GM23248 (cell line): ENCODE measurements around the gene BMP5. TPM values are rescaled to one million over a fixed set of nuclear protein-coding genes. Genes with fewer than 3 reads are reported as not detected.

ENCODE experiments used
- DNase-seq: peaks from one replicate; pipeline ENCODE4 v3.0.0-alpha.2; 2015
- H2AFZ ChIP-seq: fragments of 200-600 bp; sonication (generic); 2 replicates; pipeline ENCODE4 v1.6.1; 2016; ENCODE audit warnings: antibody characterized with exemption
- H3F3A ChIP-seq: fragments of 200-600 bp; sonication (generic); 2 replicates; pipeline ENCODE4 v1.6.1; 2016; ENCODE audit warnings: mild to moderate bottlenecking, antibody characterized with exemption, mixed run types; ENCODE audit not compliant: insufficient read depth
- H3K27ac ChIP-seq: fragments of 200-600 bp; sonication (generic); 2 replicates; pipeline ENCODE4 v1.5.1; 2016; ENCODE audit warnings: mild to moderate bottlenecking
- H3K27me3 ChIP-seq: fragments of 200-600 bp; sonication (generic); replicated peaks from 2 replicates; pipeline ENCODE4 v1.6.1; 2016; ENCODE audit warnings: mild to moderate bottlenecking; ENCODE audit not compliant: insufficient read depth
- H3K36me3 ChIP-seq: fragments of 200-600 bp; sonication (generic); 2 replicates; pipeline ENCODE4 v1.6.1; 2016; ENCODE audit warnings: low read depth, mild to moderate bottlenecking
- H3K4me1 ChIP-seq: fragments of 200-600 bp; sonication (generic); 2 replicates; pipeline ENCODE4 v1.6.1; 2016; ENCODE audit warnings: mild to moderate bottlenecking; ENCODE audit not compliant: insufficient read depth
- H3K4me2 ChIP-seq: fragments of 200-600 bp; sonication (generic); one replicate; pipeline ENCODE4 v1.6.1; 2016; ENCODE audit warnings: mild to moderate bottlenecking; ENCODE audit not compliant: unreplicated experiment
- H3K4me3 ChIP-seq: fragments of 200-600 bp; sonication (generic); 2 replicates; pipeline ENCODE4 v1.5.1; 2016; ENCODE audit warnings: mild to moderate bottlenecking
- H3K79me2 ChIP-seq: fragments of 200-600 bp; sonication (generic); 2 replicates; pipeline ENCODE4 v1.6.1; 2016; ENCODE audit warnings: mild to moderate bottlenecking; ENCODE audit not compliant: insufficient read depth
- H3K9ac ChIP-seq: fragments of 200-600 bp; sonication (generic); 2 replicates; pipeline ENCODE4 v1.6.1; 2016; ENCODE audit warnings: mild to moderate bottlenecking
- H3K9me2 ChIP-seq: fragments of 200-600 bp; sonication (generic); 2 replicates; pipeline ENCODE4 v1.6.1; 2016; ENCODE audit warnings: mixed run types, mild to moderate bottlenecking, moderate library complexity; ENCODE audit not compliant: insufficient read depth
- H3K9me3 ChIP-seq: fragments of 200-600 bp; sonication (generic); one replicate; pipeline ENCODE4 v1.6.1; 2017; ENCODE audit warnings: low read depth
- H4K20me1 ChIP-seq: fragments of 200-600 bp; sonication (generic); 2 replicates; pipeline ENCODE4 v1.6.0; 2016; ENCODE audit not compliant: insufficient read depth
- EZH2 ChIP-seq: fragments of 200-600 bp; sonication (generic); IDR thresholded peaks from 2 replicates; pipeline ENCODE4 v1.6.1; 2018; ENCODE audit warnings: antibody characterized with exemption, mild to moderate bottlenecking; ENCODE audit not compliant: insufficient read depth, poor library complexity, severe bottlenecking
- EZH2phosphoT487 ChIP-seq: fragments of 200-600 bp; sonication (generic); IDR thresholded peaks from 2 replicates; pipeline ENCODE4 v1.6.1; 2018; ENCODE audit warnings: antibody characterized with exemption, moderate library complexity, mild to moderate bottlenecking, low read depth; ENCODE audit not compliant: insufficient read depth
- WGBS, 2 experiments: methylation state at CpG; one replicate each; pipeline ENCODE4 v1.1.6; 2015 to 2017; ENCODE audit warnings: low lambda C conversion rate in 2 of 2, low coverage in 1 of 2; ENCODE audit errors: missing lambda C conversion rate in 2 of 2; 5-methylcytosine and 5-hydroxymethylcytosine counted together
- in situ Hi-C: fragments of 300-500 bp; cut with MboI; formaldehyde crosslinking; loops from 2 replicates; pipeline ENCODE4 v1.15.0; 2020
- polyA plus RNA-seq: library from polyadenylated mRNA; unstranded; fragments of >200 nt; fragmentation: Nextera tagmentation; extraction: Ambion mirVana; gene quantifications from 2 replicates; pipeline ENCODE4 v1.2.1, GENCODE V29; 2016
- total RNA-seq: library from RNA; depleted of rRNA; stranded (reverse); fragments of >200 nt; shearing (Covaris generic); gene quantifications from 2 replicates; pipeline ENCODE4 v1.2.3, GENCODE V29; 2014

The BMP5 gene
- total and polyA plus RNA-seq, 2 experiments from 2014 or later, result not detected

DNA sequence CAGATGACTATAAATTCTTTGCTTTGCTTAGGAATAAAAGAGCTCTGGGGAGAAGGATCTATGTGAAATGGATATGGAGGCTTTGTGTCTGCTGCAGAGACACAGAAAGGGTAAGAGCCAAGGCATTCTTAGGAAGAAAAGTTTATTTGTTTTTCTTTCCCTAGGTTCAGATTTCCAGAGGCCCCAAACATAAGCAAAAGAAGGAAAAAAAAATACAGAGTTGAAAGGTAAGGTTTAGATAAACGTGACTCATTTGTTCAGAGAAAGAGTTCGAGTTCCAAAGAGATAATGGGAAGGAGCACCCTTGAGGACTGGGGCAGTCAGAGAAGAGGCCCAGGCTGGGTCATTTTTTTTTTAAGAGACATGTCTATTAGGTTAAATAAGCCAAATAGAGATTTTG, 27.4 kb upstream of the BMP5 start:
- Histone ChIP-seq H3K9me3 (no peaks in the 10 kb centered on the region), H3K4me3 (no peak overlapping the region), H3K9me2 (no peaks in the 10 kb centered on the region; the same call in 1 of the 2 replicates), H2AFZ (no peak overlapping the region), H3K4me2 (no peak overlapping the region), H3K27me3 (no peaks in the 10 kb centered on the region; the same call in 1 of the 2 replicates), H3K79me2 (no peaks in the 10 kb centered on the region), H4K20me1 (no peaks in the 10 kb centered on the region), H3K36me3 (no peaks in the 10 kb centered on the region), H3F3A (peaks cover 4% of the 10 kb centered on the region; the same call in 1 of the 2 replicates), H3K4me1 (peaks cover 10% of the 10 kb centered on the region), H3K27ac (no peak overlapping the region), H3K9ac (no peak overlapping the region)
- TF ChIP-seq EZH2 (no peak), EZH2phosphoT487 (no peak)
- in situ Hi-C loops, result no loop called here
- 81 to 98% methylated on average over 2 of the region's 2 CpGs for WGBS, 2 experiments
- no peak for DNase-seq

DNA sequence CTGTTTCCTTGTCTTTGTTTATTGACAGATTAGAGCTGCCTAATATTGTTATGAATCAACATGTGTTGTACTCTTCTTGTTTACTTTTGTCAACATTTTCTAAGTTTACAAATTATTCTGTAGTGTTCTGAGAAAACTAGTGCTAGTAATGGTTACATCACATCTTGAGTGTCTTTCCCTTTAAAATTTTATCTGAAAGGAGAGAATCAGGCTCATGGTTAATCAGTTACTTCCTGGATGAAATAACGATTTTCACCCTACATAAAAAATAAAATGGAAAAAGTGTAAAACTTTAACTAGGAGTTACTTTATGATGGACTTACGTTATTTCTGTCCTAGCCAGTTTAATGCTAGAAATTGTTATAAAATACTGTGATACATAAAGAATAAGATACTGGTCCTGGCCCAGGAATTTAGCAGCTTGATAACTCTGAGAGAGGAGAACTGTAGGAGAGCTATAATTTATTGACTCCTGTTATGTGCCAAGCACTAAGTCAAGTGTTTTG, 26.4 kb upstream of the BMP5 start:
- H3K4me2 ChIP-seq, result no peak overlapping the region
- DNase-seq, result no peak
- H3K9me2 ChIP-seq, result no peaks in the 10 kb centered on the region; the same call in 1 of the 2 replicates
- H3K9me3 ChIP-seq, result no peaks in the 10 kb centered on the region
- H3K36me3 ChIP-seq, result no peaks in the 10 kb centered on the region
- H3K4me3 ChIP-seq, result no peak overlapping the region
- no peaks in the 10 kb centered on the region for H4K20me1 ChIP-seq
- H3K27me3 ChIP-seq, result no peaks in the 10 kb centered on the region; the same call in 1 of the 2 replicates
- TF ChIP-seq EZH2phosphoT487 (no peak), EZH2 (no peak)
- H3K79me2 ChIP-seq, result no peaks in the 10 kb centered on the region
- H3K9ac ChIP-seq, result no peak overlapping the region
- WGBS, 2 experiments, result 63 to 66% methylated on average over 2 of the region's 2 CpGs
- H3K4me1 ChIP-seq, result peaks cover 14% of the 10 kb centered on the region
- peaks cover 4% of the 10 kb centered on the region; the same call in 1 of the 2 replicates for H3F3A ChIP-seq
- in situ Hi-C loops, result no loop called here
- H2AFZ ChIP-seq, result no peak overlapping the region
- H3K27ac ChIP-seq, result no peak overlapping the region

DNA sequence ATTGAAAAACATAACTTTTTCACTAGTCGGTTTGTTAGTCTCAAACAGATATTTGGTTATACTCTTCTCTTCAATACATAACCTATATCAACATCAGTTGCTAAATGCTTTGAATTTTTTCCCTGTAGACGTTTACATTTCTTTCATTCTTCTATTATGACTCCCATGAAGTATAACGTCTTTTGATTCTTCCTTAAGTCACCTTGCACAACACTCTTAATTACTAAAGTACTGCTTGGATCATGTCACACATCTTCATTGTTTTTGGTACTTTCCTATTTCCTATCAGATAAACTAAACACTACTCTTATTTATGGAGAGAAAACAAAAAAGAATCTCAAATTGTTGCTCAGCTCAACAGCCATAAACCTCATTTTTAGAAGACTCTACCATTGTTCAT, 23.0 kb upstream of the BMP5 start:
- H3K4me3 ChIP-seq, result no peak overlapping the region
- H3K9me3 ChIP-seq, result no peaks in the 10 kb centered on the region
- H2AFZ ChIP-seq, result no peak overlapping the region
- DNase-seq, result peak; percentile 17
- H3K27ac ChIP-seq, result no peak overlapping the region
- peaks cover 14% of the 10 kb centered on the region for H3K4me1 ChIP-seq
- no peaks in the 10 kb centered on the region for H3K79me2 ChIP-seq
- TF ChIP-seq EZH2phosphoT487 (no peak), EZH2 (no peak)
- H3K9me2 ChIP-seq, result no peaks in the 10 kb centered on the region; the same call in 1 of the 2 replicates
- in situ Hi-C loops, result no loop called here
- no peaks in the 10 kb centered on the region for H3K27me3 ChIP-seq
- H3F3A ChIP-seq, result peaks cover 4% of the 10 kb centered on the region; the same call in 1 of the 2 replicates
- H3K9ac ChIP-seq, result no peak overlapping the region
- 32 to 38% methylated on average over 3 of the region's 3 CpGs for WGBS, 2 experiments
- no peaks in the 10 kb centered on the region for H3K36me3 ChIP-seq
- H4K20me1 ChIP-seq, result no peaks in the 10 kb centered on the region
- peak overlapping the region; percentile 31 for H3K4me2 ChIP-seq

DNA sequence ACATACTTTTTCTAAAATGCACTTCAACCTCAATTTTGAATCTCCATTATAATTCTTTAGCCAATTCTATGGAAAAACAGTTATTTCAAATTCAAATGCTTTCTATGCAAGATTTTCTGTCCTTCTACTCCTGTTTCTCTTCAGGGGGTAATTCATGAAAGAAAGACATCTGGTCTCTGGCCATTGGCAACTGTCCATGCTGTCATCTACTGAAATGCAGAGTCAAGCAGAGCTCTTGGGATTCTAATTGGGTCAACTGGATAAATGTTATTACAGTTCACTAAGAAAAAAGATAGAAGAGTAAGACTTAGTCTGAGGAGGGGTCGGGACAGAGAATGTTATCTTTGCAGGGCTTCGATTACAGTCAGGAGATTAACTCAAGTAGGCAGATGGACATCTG, 22.0 kb upstream of the BMP5 start:
- Histone ChIP-seq H3K4me3 (no peak overlapping the region), H3K4me1 (peaks cover 14% of the 10 kb centered on the region), H4K20me1 (no peaks in the 10 kb centered on the region), H3F3A (peaks cover 4% of the 10 kb centered on the region; the same call in 1 of the 2 replicates), H3K9me2 (no peaks in the 10 kb centered on the region; the same call in 1 of the 2 replicates), H3K4me2 (no peak overlapping the region), H3K9ac (no peak overlapping the region), H3K9me3 (no peaks in the 10 kb centered on the region), H2AFZ (no peak overlapping the region), H3K79me2 (no peaks in the 10 kb centered on the region), H3K27ac (no peak overlapping the region), H3K36me3 (no peaks in the 10 kb centered on the region), H3K27me3 (no peaks in the 10 kb centered on the region)
- DNase-seq, result no peak
- 63 to 74% methylated on average over 2 of the region's 2 CpGs for WGBS, 2 experiments
- in situ Hi-C loops, result no loop called here
- TF ChIP-seq EZH2phosphoT487 (no peak), EZH2 (no peak)
